GM23338 (cell line): ENCODE data around the gene TXNL1. TPM values are rescaled to one million over a fixed set of nuclear protein-coding genes. Genes with fewer than 3 reads are reported as not detected.
A peak's percentile ranks its signal among the peaks of the same experiment; 100 is the strongest.

Experiments
- ATAC-seq: fragments of 200-7000 bp; cut with Tn5 transposase; 3 replicates; pipeline ENCODE4 v1.9.1; 2020
- DNase-seq: peaks from one replicate; pipeline ENCODE4 v3.0.0-alpha.2; 2015; ENCODE audit warnings: low spot score
- H2AFZ ChIP-seq: fragments of 200-600 bp; sonication (generic); 2 replicates; pipeline ENCODE4 v1.8.0; 2016; ENCODE audit warnings: antibody characterized with exemption, mild to moderate bottlenecking, moderate library complexity
- H3F3A ChIP-seq: fragments of 200-600 bp; sonication (generic); replicated peaks from 2 replicates; pipeline ENCODE4 v1.8.0; 2017; ENCODE audit warnings: antibody characterized with exemption, mixed run types, low read depth
- H3K27ac ChIP-seq: fragments of 200-600 bp; sonication (generic); 2 replicates; pipeline ENCODE4 v1.6.1; 2016; ENCODE audit warnings: low read depth
- H3K27me3 ChIP-seq: fragments of 200-600 bp; sonication (generic); 2 replicates; pipeline ENCODE4 v1.8.0; 2016; ENCODE audit warnings: mild to moderate bottlenecking, mixed run types, moderate library complexity; ENCODE audit not compliant: insufficient read depth
- H3K36me3 ChIP-seq: fragments of 200-600 bp; sonication (generic); 2 replicates; pipeline ENCODE4 v1.8.0; 2016; ENCODE audit warnings: mild to moderate bottlenecking; ENCODE audit not compliant: insufficient read depth
- H3K4me1 ChIP-seq: fragments of 200-600 bp; sonication (generic); 2 replicates; pipeline ENCODE4 v1.8.0; 2016; ENCODE audit warnings: mild to moderate bottlenecking, moderate library complexity; ENCODE audit not compliant: insufficient read depth
- H3K4me2 ChIP-seq: fragments of 200-600 bp; sonication (generic); 2 replicates; pipeline ENCODE4 v1.7.1; 2017; ENCODE audit warnings: mixed run types
- H3K4me3 ChIP-seq: fragments of 200-600 bp; sonication (generic); 2 replicates; pipeline ENCODE4 v1.6.1; 2016; ENCODE audit warnings: mixed run types
- H3K79me2 ChIP-seq: fragments of 200-600 bp; sonication (generic); replicated peaks from 2 replicates; pipeline ENCODE4 v1.8.0; 2017; ENCODE audit warnings: mild to moderate bottlenecking; ENCODE audit not compliant: insufficient read depth
- H3K9me2 ChIP-seq: fragments of 200-600 bp; sonication (generic); 2 replicates; pipeline ENCODE4 v1.8.0; 2017; ENCODE audit not compliant: insufficient read depth
- H4K20me1 ChIP-seq: fragments of 200-600 bp; sonication (generic); replicated peaks from 2 replicates; pipeline ENCODE4 v1.8.0; 2017; ENCODE audit warnings: mild to moderate bottlenecking; ENCODE audit not compliant: insufficient read depth
- H3K27ac Mint-ChIP-seq: 2 replicates; pipeline ENCODE4 v1.8.0; 2020; ENCODE audit warnings: inconsistent platforms, mild to moderate bottlenecking, moderate library complexity, mixed read lengths
- H3K27me3 Mint-ChIP-seq: 3 replicates; pipeline ENCODE4 v1.8.0; 2022; ENCODE audit warnings: low read depth, mild to moderate bottlenecking, moderate library complexity, mixed read lengths, inconsistent platforms; ENCODE audit not compliant: insufficient read depth, poor library complexity
- H3K36me3 Mint-ChIP-seq: 3 replicates; pipeline ENCODE4 v1.8.0; 2021; ENCODE audit warnings: low read depth, mild to moderate bottlenecking, inconsistent platforms, moderate library complexity, mixed read lengths
- H3K4me1 Mint-ChIP-seq: 3 replicates; pipeline ENCODE4 v1.8.0; 2020; ENCODE audit warnings: mild to moderate bottlenecking, inconsistent platforms, mixed read lengths
- H3K4me3 Mint-ChIP-seq: 3 replicates; pipeline ENCODE4 v1.8.0; 2021; ENCODE audit warnings: moderate library complexity, mild to moderate bottlenecking, inconsistent platforms, mixed read lengths
- H3K9me3 Mint-ChIP-seq: 3 replicates; pipeline ENCODE4 v1.8.0; 2020; ENCODE audit warnings: moderate library complexity, mild to moderate bottlenecking, inconsistent platforms, mixed read lengths
- CREB1 ChIP-seq: fragments of 250-450 bp; sonication (Bioruptor Pico); IDR thresholded peaks from 2 replicates; pipeline ENCODE4 v1.5.0; 2020; ENCODE audit warnings: low read depth, mild to moderate bottlenecking, moderate library complexity
- EZH2phosphoT487 ChIP-seq: fragments of 200-600 bp; sonication (generic); IDR thresholded peaks from one replicate; pipeline ENCODE4 v1.8.1; 2018; ENCODE audit warnings: antibody characterized with exemption; ENCODE audit not compliant: unreplicated experiment
- JUNB ChIP-seq: IDR thresholded peaks from one replicate; pipeline ENCODE4 v1.6.1; 2016; ENCODE audit warnings: antibody characterized with exemption; ENCODE audit not compliant: unreplicated experiment
- STAT1 ChIP-seq: IDR thresholded peaks from one replicate; pipeline ENCODE4 v1.6.1; 2016; ENCODE audit warnings: antibody characterized with exemption; ENCODE audit not compliant: unreplicated experiment
- ZNF331 ChIP-seq: fragments of 250-450 bp; sonication (Bioruptor Pico); IDR thresholded peaks from 2 replicates; pipeline ENCODE4 v1.5.0; 2020; ENCODE audit warnings: low read depth, mild to moderate bottlenecking, moderate library complexity
- polyA plus RNA-seq: library from polyadenylated mRNA; unstranded; fragments of >200 nt; fragmentation: Nextera tagmentation; extraction: Ambion mirVana; gene quantifications from 2 replicates; pipeline ENCODE4 v1.2.1, GENCODE V29; 2016
- total RNA-seq: library from RNA; depleted of rRNA; stranded (reverse); fragments of >200 nt; shearing (Covaris generic); gene quantifications from 2 replicates; pipeline ENCODE4 v1.2.3, GENCODE V29; 2014
- TF ChIP-seq, protein P1 (sequence below): IDR thresholded peaks from one replicate; pipeline ENCODE4 v1.6.1; 2018; ENCODE audit warnings: antibody characterized with exemption; ENCODE audit not compliant: unreplicated experiment
- TF ChIP-seq, protein P2 (sequence below), 2 experiments: fragments of 200-600 bp in 1 of 2; sonication (generic) in 1 of 2; conservative IDR thresholded peaks; 2 replicates each; pipeline versions ENCODE4 v1.5.1 to v1.6.1; 2016 to 2017; ENCODE audit warnings: antibody characterized with exemption in 2 of 2, low read depth in 2 of 2, mild to moderate bottlenecking in 2 of 2, moderate library complexity in 1 of 2
- TF ChIP-seq, protein P3 (sequence below): IDR thresholded peaks from 2 replicates; pipeline ENCODE4 v1.6.1; 2016; ENCODE audit warnings: antibody characterized with exemption
- TF ChIP-seq, protein P4 (sequence below): fragments of 250-450 bp; sonication (Bioruptor Pico); IDR thresholded peaks from 2 replicates; pipeline ENCODE4 v1.5.0; 2020; ENCODE audit warnings: mild to moderate bottlenecking, moderate library complexity

Gene TXNL1
- total and polyA plus RNA-seq, 2 experiments from 2014 or later, result 73.6 to 135 TPM

DNA sequence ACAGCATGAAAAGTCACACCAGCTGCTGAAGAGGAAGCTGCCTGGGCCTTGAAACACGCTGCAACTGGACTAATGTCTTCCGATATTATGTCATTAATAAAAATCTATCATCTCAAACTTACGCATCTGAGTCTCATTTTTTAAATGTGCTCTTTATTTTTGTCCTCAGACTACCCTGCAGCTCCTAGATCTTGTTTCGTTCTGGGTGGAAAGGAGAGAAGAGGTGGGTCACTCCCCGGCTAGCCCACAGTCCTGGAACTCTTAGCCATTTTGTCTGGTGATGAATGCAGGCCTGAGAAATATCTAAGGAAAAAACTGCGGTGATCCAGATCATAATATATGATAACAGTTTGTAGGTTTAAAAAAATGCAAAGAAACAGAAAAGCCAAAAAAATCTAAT, 73.3 kb downstream of the TXNL1 start:
- Histone ChIP-seq H3K4me3 (no peak overlapping the region), H3F3A (no peaks in the 10 kb centered on the region), H3K4me2 (no peak overlapping the region), H3K4me1 (peaks cover 10% of the 10 kb centered on the region), H3K27me3 (no peaks in the 10 kb centered on the region), H2AFZ (peak overlapping the region; percentile 93; the same call in 1 of the 2 replicates), H3K36me3 (no peaks in the 10 kb centered on the region), H3K9me2 (peaks cover 8% of the 10 kb centered on the region; the same call in 1 of the 2 replicates), H3K27ac (no peak overlapping the region), H3K79me2 (no peaks in the 10 kb centered on the region), H4K20me1 (no peaks in the 10 kb centered on the region)
- H3K9me3 Mint-ChIP-seq, result no peaks in the 10 kb centered on the region
- DNase-seq (no peak), ATAC-seq (no peak)
- H3K27ac Mint-ChIP-seq, result no peak overlapping the region
- H3K4me1 Mint-ChIP-seq, result peaks cover 10% of the 10 kb centered on the region; the same call in 2 of the 3 replicates
- no peak overlapping the region for H3K4me3 Mint-ChIP-seq
- TF ChIP-seq, protein P1, sequence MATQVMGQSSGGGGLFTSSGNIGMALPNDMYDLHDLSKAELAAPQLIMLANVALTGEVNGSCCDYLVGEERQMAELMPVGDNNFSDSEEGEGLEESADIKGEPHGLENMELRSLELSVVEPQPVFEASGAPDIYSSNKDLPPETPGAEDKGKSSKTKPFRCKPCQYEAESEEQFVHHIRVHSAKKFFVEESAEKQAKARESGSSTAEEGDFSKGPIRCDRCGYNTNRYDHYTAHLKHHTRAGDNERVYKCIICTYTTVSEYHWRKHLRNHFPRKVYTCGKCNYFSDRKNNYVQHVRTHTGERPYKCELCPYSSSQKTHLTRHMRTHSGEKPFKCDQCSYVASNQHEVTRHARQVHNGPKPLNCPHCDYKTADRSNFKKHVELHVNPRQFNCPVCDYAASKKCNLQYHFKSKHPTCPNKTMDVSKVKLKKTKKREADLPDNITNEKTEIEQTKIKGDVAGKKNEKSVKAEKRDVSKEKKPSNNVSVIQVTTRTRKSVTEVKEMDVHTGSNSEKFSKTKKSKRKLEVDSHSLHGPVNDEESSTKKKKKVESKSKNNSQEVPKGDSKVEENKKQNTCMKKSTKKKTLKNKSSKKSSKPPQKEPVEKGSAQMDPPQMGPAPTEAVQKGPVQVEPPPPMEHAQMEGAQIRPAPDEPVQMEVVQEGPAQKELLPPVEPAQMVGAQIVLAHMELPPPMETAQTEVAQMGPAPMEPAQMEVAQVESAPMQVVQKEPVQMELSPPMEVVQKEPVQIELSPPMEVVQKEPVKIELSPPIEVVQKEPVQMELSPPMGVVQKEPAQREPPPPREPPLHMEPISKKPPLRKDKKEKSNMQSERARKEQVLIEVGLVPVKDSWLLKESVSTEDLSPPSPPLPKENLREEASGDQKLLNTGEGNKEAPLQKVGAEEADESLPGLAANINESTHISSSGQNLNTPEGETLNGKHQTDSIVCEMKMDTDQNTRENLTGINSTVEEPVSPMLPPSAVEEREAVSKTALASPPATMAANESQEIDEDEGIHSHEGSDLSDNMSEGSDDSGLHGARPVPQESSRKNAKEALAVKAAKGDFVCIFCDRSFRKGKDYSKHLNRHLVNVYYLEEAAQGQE, result no peak
- TF ChIP-seq CREB1, result no peak
- no peak for TF ChIP-seq STAT1
- no peak for TF ChIP-seq EZH2phosphoT487
- no peak for TF ChIP-seq JUNB
- TF ChIP-seq, protein P2, sequence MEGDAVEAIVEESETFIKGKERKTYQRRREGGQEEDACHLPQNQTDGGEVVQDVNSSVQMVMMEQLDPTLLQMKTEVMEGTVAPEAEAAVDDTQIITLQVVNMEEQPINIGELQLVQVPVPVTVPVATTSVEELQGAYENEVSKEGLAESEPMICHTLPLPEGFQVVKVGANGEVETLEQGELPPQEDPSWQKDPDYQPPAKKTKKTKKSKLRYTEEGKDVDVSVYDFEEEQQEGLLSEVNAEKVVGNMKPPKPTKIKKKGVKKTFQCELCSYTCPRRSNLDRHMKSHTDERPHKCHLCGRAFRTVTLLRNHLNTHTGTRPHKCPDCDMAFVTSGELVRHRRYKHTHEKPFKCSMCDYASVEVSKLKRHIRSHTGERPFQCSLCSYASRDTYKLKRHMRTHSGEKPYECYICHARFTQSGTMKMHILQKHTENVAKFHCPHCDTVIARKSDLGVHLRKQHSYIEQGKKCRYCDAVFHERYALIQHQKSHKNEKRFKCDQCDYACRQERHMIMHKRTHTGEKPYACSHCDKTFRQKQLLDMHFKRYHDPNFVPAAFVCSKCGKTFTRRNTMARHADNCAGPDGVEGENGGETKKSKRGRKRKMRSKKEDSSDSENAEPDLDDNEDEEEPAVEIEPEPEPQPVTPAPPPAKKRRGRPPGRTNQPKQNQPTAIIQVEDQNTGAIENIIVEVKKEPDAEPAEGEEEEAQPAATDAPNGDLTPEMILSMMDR (conservative IDR thresholded peaks at IDR 0.05; ENCODE audit: low read depth in 2 of 2), result no peak
- no peak for TF ChIP-seq ZNF331 (CRISPR knock-in tag)
- TF ChIP-seq, protein P3, sequence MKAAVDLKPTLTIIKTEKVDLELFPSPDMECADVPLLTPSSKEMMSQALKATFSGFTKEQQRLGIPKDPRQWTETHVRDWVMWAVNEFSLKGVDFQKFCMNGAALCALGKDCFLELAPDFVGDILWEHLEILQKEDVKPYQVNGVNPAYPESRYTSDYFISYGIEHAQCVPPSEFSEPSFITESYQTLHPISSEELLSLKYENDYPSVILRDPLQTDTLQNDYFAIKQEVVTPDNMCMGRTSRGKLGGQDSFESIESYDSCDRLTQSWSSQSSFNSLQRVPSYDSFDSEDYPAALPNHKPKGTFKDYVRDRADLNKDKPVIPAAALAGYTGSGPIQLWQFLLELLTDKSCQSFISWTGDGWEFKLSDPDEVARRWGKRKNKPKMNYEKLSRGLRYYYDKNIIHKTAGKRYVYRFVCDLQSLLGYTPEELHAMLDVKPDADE, result no peak
- TF ChIP-seq, protein P4, sequence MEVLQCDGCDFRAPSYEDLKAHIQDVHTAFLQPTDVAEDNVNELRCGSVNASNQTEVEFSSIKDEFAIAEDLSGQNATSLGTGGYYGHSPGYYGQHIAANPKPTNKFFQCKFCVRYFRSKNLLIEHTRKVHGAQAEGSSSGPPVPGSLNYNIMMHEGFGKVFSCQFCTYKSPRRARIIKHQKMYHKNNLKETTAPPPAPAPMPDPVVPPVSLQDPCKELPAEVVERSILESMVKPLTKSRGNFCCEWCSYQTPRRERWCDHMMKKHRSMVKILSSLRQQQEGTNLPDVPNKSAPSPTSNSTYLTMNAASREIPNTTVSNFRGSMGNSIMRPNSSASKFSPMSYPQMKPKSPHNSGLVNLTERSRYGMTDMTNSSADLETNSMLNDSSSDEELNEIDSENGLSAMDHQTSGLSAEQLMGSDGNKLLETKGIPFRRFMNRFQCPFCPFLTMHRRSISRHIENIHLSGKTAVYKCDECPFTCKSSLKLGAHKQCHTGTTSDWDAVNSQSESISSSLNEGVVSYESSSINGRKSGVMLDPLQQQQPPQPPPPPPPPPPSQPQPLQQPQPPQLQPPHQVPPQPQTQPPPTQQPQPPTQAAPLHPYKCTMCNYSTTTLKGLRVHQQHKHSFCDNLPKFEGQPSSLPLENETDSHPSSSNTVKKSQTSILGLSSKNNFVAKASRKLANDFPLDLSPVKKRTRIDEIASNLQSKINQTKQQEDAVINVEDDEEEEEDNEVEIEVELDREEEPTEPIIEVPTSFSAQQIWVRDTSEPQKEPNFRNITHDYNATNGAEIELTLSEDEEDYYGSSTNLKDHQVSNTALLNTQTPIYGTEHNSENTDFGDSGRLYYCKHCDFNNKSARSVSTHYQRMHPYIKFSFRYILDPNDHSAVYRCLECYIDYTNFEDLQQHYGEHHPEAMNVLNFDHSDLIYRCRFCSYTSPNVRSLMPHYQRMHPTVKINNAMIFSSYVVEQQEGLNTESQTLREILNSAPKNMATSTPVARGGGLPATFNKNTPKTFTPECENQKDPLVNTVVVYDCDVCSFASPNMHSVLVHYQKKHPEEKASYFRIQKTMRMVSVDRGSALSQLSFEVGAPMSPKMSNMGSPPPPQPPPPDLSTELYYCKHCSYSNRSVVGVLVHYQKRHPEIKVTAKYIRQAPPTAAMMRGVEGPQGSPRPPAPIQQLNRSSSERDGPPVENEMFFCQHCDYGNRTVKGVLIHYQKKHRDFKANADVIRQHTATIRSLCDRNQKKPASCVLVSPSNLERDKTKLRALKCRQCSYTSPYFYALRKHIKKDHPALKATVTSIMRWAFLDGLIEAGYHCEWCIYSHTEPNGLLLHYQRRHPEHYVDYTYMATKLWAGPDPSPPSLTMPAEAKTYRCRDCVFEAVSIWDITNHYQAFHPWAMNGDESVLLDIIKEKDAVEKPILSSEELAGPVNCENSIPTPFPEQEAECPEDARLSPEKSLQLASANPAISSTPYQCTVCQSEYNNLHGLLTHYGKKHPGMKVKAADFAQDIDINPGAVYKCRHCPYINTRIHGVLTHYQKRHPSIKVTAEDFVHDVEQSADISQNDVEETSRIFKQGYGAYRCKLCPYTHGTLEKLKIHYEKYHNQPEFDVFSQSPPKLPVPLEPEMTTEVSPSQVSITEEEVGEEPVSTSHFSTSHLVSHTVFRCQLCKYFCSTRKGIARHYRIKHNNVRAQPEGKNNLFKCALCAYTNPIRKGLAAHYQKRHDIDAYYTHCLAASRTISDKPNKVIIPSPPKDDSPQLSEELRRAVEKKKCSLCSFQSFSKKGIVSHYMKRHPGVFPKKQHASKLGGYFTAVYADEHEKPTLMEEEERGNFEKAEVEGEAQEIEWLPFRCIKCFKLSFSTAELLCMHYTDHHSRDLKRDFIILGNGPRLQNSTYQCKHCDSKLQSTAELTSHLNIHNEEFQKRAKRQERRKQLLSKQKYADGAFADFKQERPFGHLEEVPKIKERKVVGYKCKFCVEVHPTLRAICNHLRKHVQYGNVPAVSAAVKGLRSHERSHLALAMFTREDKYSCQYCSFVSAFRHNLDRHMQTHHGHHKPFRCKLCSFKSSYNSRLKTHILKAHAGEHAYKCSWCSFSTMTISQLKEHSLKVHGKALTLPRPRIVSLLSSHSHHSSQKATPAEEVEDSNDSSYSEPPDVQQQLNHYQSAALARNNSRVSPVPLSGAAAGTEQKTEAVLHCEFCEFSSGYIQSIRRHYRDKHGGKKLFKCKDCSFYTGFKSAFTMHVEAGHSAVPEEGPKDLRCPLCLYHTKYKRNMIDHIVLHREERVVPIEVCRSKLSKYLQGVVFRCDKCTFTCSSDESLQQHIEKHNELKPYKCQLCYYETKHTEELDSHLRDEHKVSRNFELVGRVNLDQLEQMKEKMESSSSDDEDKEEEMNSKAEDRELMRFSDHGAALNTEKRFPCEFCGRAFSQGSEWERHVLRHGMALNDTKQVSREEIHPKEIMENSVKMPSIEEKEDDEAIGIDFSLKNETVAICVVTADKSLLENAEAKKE (CRISPR knock-in tag), result no peak
- no peaks in the 10 kb centered on the region for H3K36me3 Mint-ChIP-seq
- H3K27me3 Mint-ChIP-seq, result no peaks in the 10 kb centered on the region
